IMR-90 (cell line): ENCODE measurements around the gene POU3F3. TPM values are rescaled to one million over a fixed set of nuclear protein-coding genes. Genes with fewer than 3 reads are reported as not detected.
A peak's percentile ranks its signal among the peaks of the same experiment; 100 is the strongest.

ENCODE experiments used
- ATAC-seq: fragments of 200-7000 bp; cut with Tn5 transposase; 2 replicates; pipeline ENCODE4 v1.9.1; 2020; ENCODE audit warnings: low read depth, mild to moderate bottlenecking, moderate library complexity
- BruUV-seq: library from RNA; stranded (reverse); fragments of 400-500 nt; replicated peaks from 2 replicates; lab custom pipeline; 2021; lab: Mats Ljungman, UMichigan
- CTCF ChIA-PET: fragments of 300-600 bp; formaldehyde crosslinking; extraction: SDS; loops from one replicate; lab custom pipeline; 2021; ENCODE audit warnings: antibody characterized with exemption; lab: Yijun Ruan, JAX
- POLR2A ChIA-PET: fragments of 300-600 bp; sonication (Branson Sonifier 250); formaldehyde crosslinking; loops from one replicate; lab custom pipeline; 2022; ENCODE audit warnings: antibody characterized with exemption; ENCODE audit not compliant: unreplicated experiment; lab: Charles Lee
- DNase-seq: peaks from one replicate; pipeline ENCODE4 v3.0.0; 2013
- H2AFZ ChIP-seq: replicated peaks from 2 replicates; pipeline ENCODE3; 2013; ENCODE audit warnings: low read length, mild to moderate bottlenecking; ENCODE audit not compliant: poor library complexity
- H2AK5ac ChIP-seq: 2 replicates; pipeline ENCODE4 v1.6.1; 2013; ENCODE audit warnings: low read depth, low read length, inconsistent platforms
- H2AK9ac ChIP-seq: replicated peaks from 2 replicates; pipeline ENCODE3; 2013; ENCODE audit warnings: mild to moderate bottlenecking, low read depth, low read length, moderate library complexity; ENCODE audit not compliant: poor library complexity
- H2BK120ac ChIP-seq: 2 replicates; pipeline ENCODE4 v1.6.1; 2013; ENCODE audit warnings: low read depth, low read length, inconsistent platforms
- H2BK15ac ChIP-seq: 3 replicates; pipeline ENCODE4 v1.6.1; 2013; ENCODE audit warnings: low read depth, low read length, inconsistent platforms
- H2BK20ac ChIP-seq: 2 replicates; pipeline ENCODE4 v1.6.1; 2013; ENCODE audit warnings: low read depth, mild to moderate bottlenecking, inconsistent platforms, low read length, moderate library complexity
- H2BK5ac ChIP-seq: 2 replicates; pipeline ENCODE4 v1.6.1; 2013; ENCODE audit warnings: mild to moderate bottlenecking, low read depth, low read length, inconsistent platforms; ENCODE audit not compliant: poor library complexity, severe bottlenecking
- H3K14ac ChIP-seq: replicated peaks from 2 replicates; pipeline ENCODE4 v1.6.1; 2013; ENCODE audit warnings: low read depth, low read length, inconsistent platforms
- H3K18ac ChIP-seq: 2 replicates; pipeline ENCODE4 v1.6.1; 2013; ENCODE audit warnings: low read depth, low read length, control low read depth
- H3K23ac ChIP-seq: 2 replicates; pipeline ENCODE4 v1.6.1; 2013; ENCODE audit warnings: low read depth, low read length, inconsistent platforms
- H3K27ac ChIP-seq: 2 replicates; pipeline ENCODE4 v1.5.1; 2013; ENCODE audit warnings: mild to moderate bottlenecking, control low read depth, low read length; ENCODE audit not compliant: insufficient read depth
- H3K27me3 ChIP-seq: 2 replicates; pipeline ENCODE4 v1.6.1; 2013; ENCODE audit warnings: low read length; ENCODE audit not compliant: control insufficient read depth, insufficient read depth
- H3K36me3 ChIP-seq: 2 replicates; pipeline ENCODE4 v1.6.1; 2013; ENCODE audit warnings: low read length, mixed read lengths; ENCODE audit not compliant: control insufficient read depth, insufficient read depth
- H3K4ac ChIP-seq: 2 replicates; pipeline ENCODE4 v1.6.1; 2013; ENCODE audit warnings: low read depth, low read length, inconsistent platforms
- H3K4me1 ChIP-seq: 2 replicates; pipeline ENCODE4 v1.6.1; 2013; ENCODE audit warnings: low read length, mixed read lengths; ENCODE audit not compliant: control insufficient read depth, insufficient read depth
- H3K4me2 ChIP-seq: 2 replicates; pipeline ENCODE4 v1.6.1; 2013; ENCODE audit warnings: low read depth, mild to moderate bottlenecking, control low read depth, low read length, moderate library complexity
- H3K4me3 ChIP-seq: 2 replicates; pipeline ENCODE4 v1.5.1; 2013; ENCODE audit warnings: low read depth, mild to moderate bottlenecking, control low read depth, low read length, moderate library complexity; ENCODE audit not compliant: insufficient read depth
- H3K56ac ChIP-seq: 2 replicates; pipeline ENCODE4 v1.6.1; 2013; ENCODE audit warnings: low read length, inconsistent platforms; ENCODE audit not compliant: insufficient read depth; ENCODE audit errors: extremely low read depth
- H3K79me1 ChIP-seq, 2 experiments: 2 replicates each; pipeline ENCODE4 v1.6.1; 2013; ENCODE audit warnings: low read length in 2 of 2, inconsistent platforms in 1 of 2, low read depth in 1 of 2
- H3K9ac ChIP-seq: 2 replicates; pipeline ENCODE4 v1.6.1; 2013; ENCODE audit warnings: low read depth, low read length, control low read depth
- H3K9me1 ChIP-seq: 2 replicates; pipeline ENCODE4 v1.6.1; 2013; ENCODE audit warnings: low read length, inconsistent platforms; ENCODE audit not compliant: insufficient read depth
- H3K9me3 ChIP-seq: 2 replicates; pipeline ENCODE4 v1.6.1; 2013; ENCODE audit warnings: low read length; ENCODE audit not compliant: control insufficient read depth, insufficient read depth
- H4K20me1 ChIP-seq: 2 replicates; pipeline ENCODE4 v1.6.1; 2013; ENCODE audit warnings: low read length, inconsistent platforms; ENCODE audit not compliant: insufficient read depth
- H4K5ac ChIP-seq: 2 replicates; pipeline ENCODE4 v1.6.1; 2013; ENCODE audit warnings: mild to moderate bottlenecking, low read depth, low read length, control low read depth
- H4K8ac ChIP-seq, 2 experiments: 2 replicates each; pipeline ENCODE4 v1.6.1; 2013; ENCODE audit warnings: low read depth in 2 of 2, low read length in 2 of 2, control low read depth in 1 of 2, inconsistent platforms in 1 of 2
- H4K91ac ChIP-seq: 2 replicates; pipeline ENCODE4 v1.6.1; 2013; ENCODE audit warnings: low read depth, low read length, inconsistent platforms; ENCODE audit not compliant: insufficient read depth
- MAFK ChIP-seq: IDR thresholded peaks from 2 replicates; pipeline ENCODE4 v1.6.1; 2012; ENCODE audit warnings: low read depth, low read length, improper control_type of control experiment
- SMC3 ChIP-seq: fragments of 150-350 bp; IDR thresholded peaks from 2 replicates; pipeline ENCODE4 v1.6.1; 2016; ENCODE audit warnings: low read depth, mild to moderate bottlenecking, antibody characterized with exemption, low read length, moderate library complexity
- USF2 ChIP-seq: fragments of 150-350 bp; IDR thresholded peaks from 2 replicates; pipeline ENCODE4 v1.6.1; 2017; ENCODE audit warnings: mild to moderate bottlenecking, antibody characterized with exemption, low read length, low read depth
- WGBS, 2 experiments: methylation state at CpG; one replicate each; pipeline versions ENCODE4 v1.1.5 to v1.1.7; 2013; ENCODE audit warnings: missing lambda C conversion rate in 2 of 2; ENCODE audit not compliant: insufficient read length in 1 of 2; ENCODE audit errors: extremely low coverage in 2 of 2; 5-methylcytosine and 5-hydroxymethylcytosine counted together
- dilution Hi-C: fragments of 300-500 bp; cut with HindIII; formaldehyde crosslinking; loops from one replicate; pipeline ENCODE4 v1.14.3; 2018; ENCODE audit warnings: low sequenced_read_pairs; ENCODE audit not compliant: unreplicated experiment
- in situ Hi-C: fragments of 300-500 bp; cut with MboI; formaldehyde crosslinking; loops from 3 replicates; pipeline ENCODE4 v1.14.3; 2019; ENCODE audit warnings: low sequenced_read_pairs, inconsistent platforms, mixed read lengths
- intact Hi-C: fragments of 100-400 bp; cut with micrococcal nuclease; formaldehyde crosslinking; loops from 2 replicates; pipeline ENCODE4 v1.10.0; 2022
- polyA plus RNA-seq, 3 experiments: library from polyadenylated mRNA; depleted of rRNA; stranded (reverse); fragments of >200 nt; gene quantifications; 2 replicates each; pipeline ENCODE4 v1.2.3, GENCODE V29; 2012; ENCODE audit warnings: low replicate concordance in 1 of 3
- total RNA-seq: library from RNA; depleted of rRNA; stranded (reverse); fragments of >200 nt; gene quantifications from 2 replicates; pipeline ENCODE4 v1.2.3, GENCODE V29; 2012

POU3F3 gene
- total and polyA plus RNA-seq, 2 of the 4 experiments (the other 2 are of a cell fraction): not detected

- intact Hi-C loops: no loop called here
- Histone ChIP-seq H3K4me1 (no peaks in the 10 kb centered on the region), H2BK5ac (no peak overlapping the region), H3K4me3 (no peak overlapping the region), H3K18ac (no peak overlapping the region), H2AK9ac (no peak overlapping the region), H3K14ac (no peak overlapping the region), H3K36me3 (no peaks in the 10 kb centered on the region), H2AK5ac (no peak overlapping the region), H2AFZ (no peak overlapping the region), H4K8ac (no peak overlapping the region), H3K9me1 (no peaks in the 10 kb centered on the region), H2BK120ac (no peak overlapping the region), H3K27ac (no peak overlapping the region), H2BK20ac (no peak overlapping the region), H3K9me3 (no peaks in the 10 kb centered on the region; the same call in 1 of the 2 replicates), H3K79me1 (no peaks in the 10 kb centered on the region), H3K23ac (no peak overlapping the region), H3K56ac (no peak overlapping the region), H4K5ac (no peak overlapping the region), H4K91ac (no peak overlapping the region), H2BK15ac (no peak overlapping the region), H3K4me2 (no peak overlapping the region), H3K9ac (no peak overlapping the region), H3K27me3 (no peaks in the 10 kb centered on the region), H4K20me1 (no peaks in the 10 kb centered on the region), H3K4ac (no peak overlapping the region)
- no TSS peak for BruUV-seq
- DNase-seq (no peak), ATAC-seq (no peak)
- ChIA-PET POLR2A (no interaction called here), CTCF (no interaction called here)
- dilution Hi-C loops: no loop called here
- no peak for TF ChIP-seq USF2
- TF ChIP-seq MAFK: peak; percentile 84
- no peak for TF ChIP-seq SMC3
- in situ Hi-C loops: no loop called here
- 70% methylated on average over 2 of the region's 5 CpGs; no CpG with 5 or more reads in 1 of the 2 experiments for WGBS, 2 experiments
These were observed 37.8 kb upstream of the POU3F3 start for GRCh38 chr2:104816143-104816542.
